HepG2 (cell line): ENCODE data around the gene SPOP. TPM values are rescaled to one million over a fixed set of nuclear protein-coding genes. Genes with fewer than 3 reads are reported as not detected.

Experiments
- ATF7 ChIP-seq, 2 experiments: fragments of 450-650 bp in 1 of 2; sonication (generic) in 1 of 2; formaldehyde crosslinking in 1 of 2; IDR thresholded peaks; 2 replicates each; pipeline versions ENCODE4 v1.4.0 to v1.6.1; 2016 to 2020; ENCODE audit warnings: antibody characterized with exemption in 1 of 2, mild to moderate bottlenecking in 1 of 2, missing genetic modification reagents in 1 of 2
- CCDC6 ChIP-seq: sonication (generic); formaldehyde crosslinking; IDR thresholded peaks from 2 replicates; pipeline ENCODE4 v1.8.1; 2022; ENCODE audit warnings: mild to moderate bottlenecking, missing genetic modification reagents, moderate library complexity
- KDM2A ChIP-seq: sonication (generic); formaldehyde crosslinking; IDR thresholded peaks from 2 replicates; pipeline ENCODE4 v1.4.0; 2020; ENCODE audit warnings: low read depth, missing genetic modification reagents, borderline replicate concordance
- MXD4 ChIP-seq: IDR thresholded peaks from 2 replicates; pipeline ENCODE4 v1.6.1; 2016; ENCODE audit warnings: mild to moderate bottlenecking, missing biosample characterization, missing genetic modification reagents
- NCOR1 ChIP-seq: fragments of 200-600 bp; sonication (generic); IDR thresholded peaks from 2 replicates; pipeline ENCODE4 v1.7.0; 2017; ENCODE audit warnings: antibody characterized with exemption, low read length, borderline replicate concordance
- PHF21A ChIP-seq: sonication (generic); formaldehyde crosslinking; IDR thresholded peaks from 2 replicates; pipeline ENCODE4 v1.5.0; 2020; ENCODE audit warnings: mild to moderate bottlenecking, missing genetic modification reagents
- RBFOX2 ChIP-seq: fragments of 200-400 bp; formaldehyde crosslinking; IDR thresholded peaks from 2 replicates; pipeline ENCODE4 v1.6.1; 2017; ENCODE audit warnings: low read depth, mild to moderate bottlenecking, low read length
- REL ChIP-seq: sonication (generic); formaldehyde crosslinking; conservative IDR thresholded peaks from 2 replicates; pipeline ENCODE4 v1.8.0; 2022; ENCODE audit warnings: mild to moderate bottlenecking, missing genetic modification reagents, moderate library complexity
- SAFB2 ChIP-seq: sonication (generic); formaldehyde crosslinking; IDR thresholded peaks from 2 replicates; pipeline ENCODE4 v1.5.1; 2020; ENCODE audit warnings: missing genetic modification reagents, low read depth, mild to moderate bottlenecking, borderline replicate concordance
- SSRP1 ChIP-seq: IDR thresholded peaks from 2 replicates; pipeline ENCODE4 v1.6.1; 2016; ENCODE audit warnings: control low read depth
- ZFP41 ChIP-seq: sonication (generic); formaldehyde crosslinking; IDR thresholded peaks from 2 replicates; pipeline ENCODE4 v1.4.0; 2020; ENCODE audit warnings: mild to moderate bottlenecking, missing genetic modification reagents, borderline replicate concordance
- ZNF552 ChIP-seq: sonication (generic); formaldehyde crosslinking; IDR thresholded peaks from 2 replicates; pipeline ENCODE4 v1.9.0; 2022; ENCODE audit warnings: missing genetic modification reagents, mild to moderate bottlenecking, borderline replicate concordance
- ZNF589 ChIP-seq: sonication (generic); formaldehyde crosslinking; conservative IDR thresholded peaks from 2 replicates; pipeline ENCODE4 v1.8.0; 2022; ENCODE audit warnings: mild to moderate bottlenecking, moderate library complexity, missing genetic modification reagents
- ZNF598 ChIP-seq: sonication (generic); formaldehyde crosslinking; IDR thresholded peaks from 2 replicates; pipeline ENCODE4 v1.5.1; 2020; ENCODE audit warnings: mild to moderate bottlenecking, missing genetic modification reagents, borderline replicate concordance
- polyA plus RNA-seq, 8 experiments: library from polyadenylated mRNA; depleted of rRNA in 3 of 8; stranded (reverse) in 7 of 8; unstranded in 1 of 8; fragments of >200 nt; fragmentation: Illumina TruSeq in 4 of 8; extraction: Trizol in 4 of 8; gene quantifications; 2 replicates each; pipeline versions ENCODE4 v1.2.1 to v1.2.3, GENCODE V29; 2011 to 2016; ENCODE audit warnings: low read depth in 4 of 8, missing spikeins in 1 of 8, mixed read lengths in 1 of 8; ENCODE audit not compliant: insufficient read depth in 1 of 8
- total RNA-seq, 5 experiments: library from RNA; depleted of rRNA; stranded (reverse); fragments of >200 nt; fragmentation: Illumina TruSeq; extraction: Trizol; gene quantifications; 2 replicates each; pipeline ENCODE4 v1.2.3, GENCODE V29; 2016; ENCODE audit warnings: low read depth in 1 of 5
- TF ChIP-seq, protein P1 (sequence below): sonication (generic); formaldehyde crosslinking; IDR thresholded peaks from 2 replicates; pipeline ENCODE4 v1.8.1; 2023; ENCODE audit warnings: missing genetic modification reagents, mild to moderate bottlenecking, borderline replicate concordance
- TF ChIP-seq, protein P2 (sequence below): sonication (generic); formaldehyde crosslinking; IDR thresholded peaks from 2 replicates; pipeline ENCODE4 v1.4.0; 2020; ENCODE audit warnings: missing genetic modification reagents, borderline replicate concordance
- TF ChIP-seq, protein P3 (sequence below), 2 experiments: sonication (generic) in 1 of 2; formaldehyde crosslinking in 1 of 2; IDR thresholded peaks; 2 replicates each; pipeline versions ENCODE4 v1.6.1 to v1.9.0; 2014 to 2022; ENCODE audit warnings: antibody characterized with exemption in 1 of 2, borderline replicate concordance in 1 of 2, inconsistent platforms in 1 of 2, low read depth in 1 of 2, missing genetic modification reagents in 1 of 2
- TF ChIP-seq, protein P4 (sequence below): IDR thresholded peaks from 2 replicates; pipeline ENCODE4 v1.6.1; 2016; ENCODE audit warnings: low read depth, borderline replicate concordance

The SPOP gene
- total and polyA plus RNA-seq, 2 of the 13 experiments (the other 11 are each of a cell fraction or from before 2014, with no cell fraction given), result 52.8 to 60.8 TPM

DNA sequence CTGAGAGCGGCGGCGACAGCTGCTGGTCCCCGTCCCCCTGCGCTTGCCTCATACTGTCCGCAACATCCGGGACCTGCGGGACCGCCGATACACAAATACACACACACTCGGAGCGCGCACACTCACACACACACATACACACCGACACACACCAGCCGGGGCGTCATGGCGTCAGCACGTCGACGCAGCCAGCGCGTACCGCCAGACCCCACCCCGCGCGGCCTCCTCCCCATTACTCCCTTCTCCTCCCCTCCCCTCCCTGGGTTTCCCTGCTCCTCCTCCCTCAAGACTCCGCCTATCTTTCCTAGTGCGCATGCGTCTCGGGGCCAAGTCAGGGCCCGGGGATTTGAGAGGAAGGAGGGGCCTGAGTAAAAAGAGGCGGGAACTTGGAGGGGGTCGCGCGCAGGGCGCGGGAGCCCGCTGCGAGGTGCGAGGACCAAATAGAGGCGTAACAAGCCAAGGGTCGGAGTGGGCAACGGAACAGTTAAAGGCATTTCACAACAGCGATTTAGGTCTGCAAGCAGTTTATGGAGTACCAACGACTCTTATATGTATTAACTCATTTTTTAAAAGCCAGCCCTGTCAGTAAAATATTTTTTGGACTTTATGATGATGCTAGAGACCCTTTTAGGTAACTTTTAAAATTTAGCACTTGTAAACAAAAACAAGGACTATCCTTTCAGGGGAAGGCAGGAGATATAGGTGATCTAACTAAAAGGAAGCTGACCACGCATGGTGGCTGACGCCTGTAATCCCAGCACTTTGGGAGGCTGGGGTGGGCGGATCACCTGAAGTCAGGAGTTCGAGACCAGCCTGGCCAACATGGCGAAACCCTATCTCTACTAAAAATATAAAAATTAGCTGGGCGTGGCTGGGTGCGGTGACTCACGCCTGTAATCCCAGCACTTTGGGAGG lies at the start of gene SPOP (continued):
- TF ChIP-seq REL (peak; percentile 97; the same call in 1 of the 2 replicates), ZNF589 (CRISPR knock-in tag) (peak; percentile 95), PHF21A (CRISPR knock-in tag) (peak; percentile 79), NCOR1 (peak; percentile 47; the same call in 1 of the 2 replicates), CCDC6 (CRISPR knock-in tag) (peak; percentile 96), SSRP1 (CRISPR knock-in tag) (0 out of 2 replicates have a peak, but pooled peaks have one; percentile 35), ZNF598 (CRISPR knock-in tag) (peak; percentile 94), MXD4 (CRISPR knock-in tag) (peak; percentile 96), ZFP41 (CRISPR knock-in tag) (peak; percentile 97; the same call in 1 of the 2 replicates), RBFOX2 (peak; percentile 86), KDM2A (CRISPR knock-in tag) (peak; percentile 88), ATF7 (IDR thresholded peaks at IDR 0.05) (peak; percentile 79), ATF7 (CRISPR knock-in tag; IDR thresholded peaks at IDR 0.05) (peak; percentile 74), SAFB2 (CRISPR knock-in tag) (peak; percentile 99), ZNF552 (CRISPR knock-in tag) (peak; percentile 97; the same call in 1 of the 2 replicates)
- TF ChIP-seq, protein P1, sequence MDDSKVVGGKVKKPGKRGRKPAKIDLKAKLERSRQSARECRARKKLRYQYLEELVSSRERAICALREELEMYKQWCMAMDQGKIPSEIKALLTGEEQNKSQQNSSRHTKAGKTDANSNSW (CRISPR knock-in tag), result peak; percentile 93
- TF ChIP-seq, protein P2, sequence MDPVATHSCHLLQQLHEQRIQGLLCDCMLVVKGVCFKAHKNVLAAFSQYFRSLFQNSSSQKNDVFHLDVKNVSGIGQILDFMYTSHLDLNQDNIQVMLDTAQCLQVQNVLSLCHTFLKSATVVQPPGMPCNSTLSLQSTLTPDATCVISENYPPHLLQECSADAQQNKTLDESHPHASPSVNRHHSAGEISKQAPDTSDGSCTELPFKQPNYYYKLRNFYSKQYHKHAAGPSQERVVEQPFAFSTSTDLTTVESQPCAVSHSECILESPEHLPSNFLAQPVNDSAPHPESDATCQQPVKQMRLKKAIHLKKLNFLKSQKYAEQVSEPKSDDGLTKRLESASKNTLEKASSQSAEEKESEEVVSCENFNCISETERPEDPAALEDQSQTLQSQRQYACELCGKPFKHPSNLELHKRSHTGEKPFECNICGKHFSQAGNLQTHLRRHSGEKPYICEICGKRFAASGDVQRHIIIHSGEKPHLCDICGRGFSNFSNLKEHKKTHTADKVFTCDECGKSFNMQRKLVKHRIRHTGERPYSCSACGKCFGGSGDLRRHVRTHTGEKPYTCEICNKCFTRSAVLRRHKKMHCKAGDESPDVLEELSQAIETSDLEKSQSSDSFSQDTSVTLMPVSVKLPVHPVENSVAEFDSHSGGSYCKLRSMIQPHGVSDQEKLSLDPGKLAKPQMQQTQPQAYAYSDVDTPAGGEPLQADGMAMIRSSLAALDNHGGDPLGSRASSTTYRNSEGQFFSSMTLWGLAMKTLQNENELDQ (CRISPR knock-in tag), result peak; percentile 60; the same call in 1 of the 2 replicates
- TF ChIP-seq, protein P3, sequence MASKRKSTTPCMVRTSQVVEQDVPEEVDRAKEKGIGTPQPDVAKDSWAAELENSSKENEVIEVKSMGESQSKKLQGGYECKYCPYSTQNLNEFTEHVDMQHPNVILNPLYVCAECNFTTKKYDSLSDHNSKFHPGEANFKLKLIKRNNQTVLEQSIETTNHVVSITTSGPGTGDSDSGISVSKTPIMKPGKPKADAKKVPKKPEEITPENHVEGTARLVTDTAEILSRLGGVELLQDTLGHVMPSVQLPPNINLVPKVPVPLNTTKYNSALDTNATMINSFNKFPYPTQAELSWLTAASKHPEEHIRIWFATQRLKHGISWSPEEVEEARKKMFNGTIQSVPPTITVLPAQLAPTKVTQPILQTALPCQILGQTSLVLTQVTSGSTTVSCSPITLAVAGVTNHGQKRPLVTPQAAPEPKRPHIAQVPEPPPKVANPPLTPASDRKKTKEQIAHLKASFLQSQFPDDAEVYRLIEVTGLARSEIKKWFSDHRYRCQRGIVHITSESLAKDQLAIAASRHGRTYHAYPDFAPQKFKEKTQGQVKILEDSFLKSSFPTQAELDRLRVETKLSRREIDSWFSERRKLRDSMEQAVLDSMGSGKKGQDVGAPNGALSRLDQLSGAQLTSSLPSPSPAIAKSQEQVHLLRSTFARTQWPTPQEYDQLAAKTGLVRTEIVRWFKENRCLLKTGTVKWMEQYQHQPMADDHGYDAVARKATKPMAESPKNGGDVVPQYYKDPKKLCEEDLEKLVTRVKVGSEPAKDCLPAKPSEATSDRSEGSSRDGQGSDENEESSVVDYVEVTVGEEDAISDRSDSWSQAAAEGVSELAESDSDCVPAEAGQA (IDR thresholded peaks at IDR 0.05; ENCODE audit: low read depth), result peak; percentile 81
- TF ChIP-seq, protein P3 (CRISPR knock-in tag; IDR thresholded peaks at IDR 0.05; ENCODE audit: borderline replicate concordance), result peak; percentile 70; the same call in 1 of the 2 replicates
- TF ChIP-seq, protein P4, sequence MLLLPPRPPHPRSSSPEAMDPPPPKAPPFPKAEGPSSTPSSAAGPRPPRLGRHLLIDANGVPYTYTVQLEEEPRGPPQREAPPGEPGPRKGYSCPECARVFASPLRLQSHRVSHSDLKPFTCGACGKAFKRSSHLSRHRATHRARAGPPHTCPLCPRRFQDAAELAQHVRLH (CRISPR knock-in tag), result peak; percentile 100
